GM18873 (cell line): ENCODE data around the gene BEND7.
"Not testable (repeated sequence)": the region's sequence is repeated elsewhere in the genome, so short reads cannot be mapped to it uniquely, and the experiment has no call there.

ENCODE experiments used
- ATAC-seq: cut with Tn5 transposase; IDR thresholded peaks from one replicate; pipeline ENCODE4 v1.9.1; 2021; ENCODE audit warnings: mild to moderate bottlenecking, moderate library complexity, moderate number of reproducible peaks; ENCODE audit not compliant: unreplicated experiment, low FRiP score

BEND7 gene

GRCh38 chr10:13528875-13529713 lies at the start of gene BEND7:
TSS of gene BEND7 (minus strand) at chr10:13529014. CDS start at chr10:13528533, 481 bp downstream.
- ATAC-seq = no peak

GRCh38 chr10:13573960-13574359 lies 45.1 kb upstream of the BEND7 start:
- ATAC-seq = no peak

- ATAC-seq = no peak
These were observed 42.7 kb upstream of the BEND7 start for GRCh38 chr10:13571541-13571940.

- ATAC-seq = no peak
These were observed 38.2 kb upstream of the BEND7 start for GRCh38 chr10:13567030-13567429.

GRCh38 chr10:13564576-13564975 lies 35.8 kb upstream of the BEND7 start:
- ATAC-seq = no peak

GRCh38 chr10:13563481-13564445 lies 34.9 kb upstream of the BEND7 start:
- no peak for ATAC-seq

GRCh38 chr10:13560597-13560996 lies 31.8 kb upstream of the BEND7 start:
- no peak for ATAC-seq

- no peak for ATAC-seq
These were observed 30.4 kb upstream of the BEND7 start for GRCh38 chr10:13559124-13559700.

- no peak for ATAC-seq
These were observed 27.2 kb upstream of the BEND7 start for GRCh38 chr10:13555884-13556510.

GRCh38 chr10:13550802-13551201 lies 22.0 kb upstream of the BEND7 start:
- ATAC-seq = no peak

GRCh38 chr10:13542533-13542932 lies 13.7 kb upstream of the BEND7 start:
- no peak for ATAC-seq

- ATAC-seq = not testable (repeated sequence)
These were observed 9.2 kb upstream of the BEND7 start for GRCh38 chr10:13537985-13538384.

- no peak for ATAC-seq
These were observed 8.0 kb upstream of the BEND7 start for GRCh38 chr10:13536674-13537366.

GRCh38 chr10:13535346-13535745 lies 6.5 kb upstream of the BEND7 start:
- no peak for ATAC-seq

GRCh38 chr10:13529714-13529973 lies 830 bp upstream of the BEND7 start:
- no peak for ATAC-seq

- ATAC-seq = no peak
These were observed 515 bp downstream of the BEND7 start for GRCh38 chr10:13528123-13528874.

- no peak for ATAC-seq
These were observed 1.0 kb downstream of the BEND7 start for GRCh38 chr10:13527864-13528122.

- no peak for ATAC-seq
These were observed 1.6 kb downstream of the BEND7 start for GRCh38 chr10:13526948-13527863.

- no peak for ATAC-seq
These were observed 3.2 kb downstream of the BEND7 start for GRCh38 chr10:13525663-13526062.
